ENCODE measurements around the gene CHTOP. TPM values are rescaled to one million over a fixed set of nuclear protein-coding genes. Genes with fewer than 3 reads are reported as not detected.

Gene CHTOP
- polyA plus RNA-seq, 1 of the 3 experiments (the other 2 are of a cell fraction): 84.9 TPM

DNA sequence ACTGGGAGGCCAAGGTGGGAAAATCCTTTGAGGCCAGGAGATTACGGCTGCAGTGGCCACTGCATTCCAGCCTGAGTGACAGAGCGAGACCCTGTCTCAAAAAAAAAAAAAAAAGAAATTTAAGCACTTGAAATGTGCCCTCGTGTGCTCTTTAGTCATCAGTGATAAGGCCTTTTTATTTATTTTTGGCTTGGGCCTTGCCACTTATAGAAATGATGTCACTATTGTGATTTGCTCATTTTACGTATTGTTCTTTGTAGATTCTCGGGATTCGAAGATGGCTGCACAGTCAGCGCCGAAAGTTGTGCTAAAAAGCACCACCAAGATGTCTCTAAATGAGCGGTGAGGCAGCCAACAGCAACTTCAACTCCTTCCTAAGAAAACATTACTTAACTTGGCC lies 2.4 kb downstream of the CHTOP start:
- DNase-seq: no peak
- Histone ChIP-seq H3K4me1 (ENCODE audit: control insufficient read depth in 1 of 2, insufficient read depth in 2 of 2, low read depth in 1 of 2, low read length in 1 of 2) (no peaks in the 10 kb centered on the region; a peak in 1 of 4 replicates), H3K27me3 (ENCODE audit: insufficient read depth) (no peaks in the 10 kb centered on the region), H3K27ac (ENCODE audit: low read depth in 2 of 2, low read length in 1 of 2) (no peak overlapping the region), H3K36me3 (replicated peaks in 1 of 2; ENCODE audit: control insufficient read depth in 1 of 2, insufficient read depth in 2 of 2, low read length in 1 of 2) (peaks cover 44 to 59% of the 10 kb centered on the region in 2 experiments), H3K4me3 (ENCODE audit: low read depth in 2 of 2, low read length in 1 of 2) (no peak overlapping the region), H3K9me3 (no peaks in the 10 kb centered on the region), H3K4me2 (no peak overlapping the region), H4K20me1 (ENCODE audit: insufficient read depth) (peaks cover 3% of the 10 kb centered on the region; the same call in 1 of the 2 replicates), H2AFZ (ENCODE audit: low read depth) (no peak overlapping the region), H3K9ac (no peak overlapping the region), H3K9me2 (no peaks in the 10 kb centered on the region), H3K79me2 (ENCODE audit: insufficient read depth) (peaks cover 70% of the 10 kb centered on the region), H3F3A (replicated peaks; ENCODE audit: insufficient read depth) (peaks cover 24% of the 10 kb centered on the region)
- CTCF ChIA-PET: no interaction called here
- POLR2A ChIA-PET: interaction anchor here (0.6 kb wide), 1 partner anchor 14 kb away, joined by 3 read pairs; no protein-coding TSS in a partner anchor
- TF ChIP-seq EP300 (IDR thresholded peaks at IDR 0.05; ENCODE audit: borderline replicate concordance in 1 of 2, low read depth in 1 of 2, low read length in 1 of 2) (no peak), GABPA (IDR thresholded peaks at IDR 0.05; ENCODE audit: low read depth) (no peak), POLR2AphosphoS5 (IDR thresholded peaks at IDR 0.05; ENCODE audit: low read depth, low read length) (no peak), TAF1 (IDR thresholded peaks at IDR 0.05; ENCODE audit: borderline replicate concordance, low read depth, low read length) (no peak), SIN3A (IDR thresholded peaks at IDR 0.05; ENCODE audit: borderline replicate concordance, low read depth, low read length) (no peak), TEAD4 (IDR thresholded peaks at IDR 0.05; ENCODE audit: borderline replicate concordance, insufficient read depth) (no peak), YY1 (IDR thresholded peaks at IDR 0.05; ENCODE audit: low read depth) (no peak), NFIC (IDR thresholded peaks at IDR 0.05; ENCODE audit: borderline replicate concordance) (no peak), FOXJ3 (CRISPR knock-in tag; IDR thresholded peaks at IDR 0.05) (no peak), FOXM1 (IDR thresholded peaks at IDR 0.05; ENCODE audit: low read depth) (no peak), MXI1 (IDR thresholded peaks at IDR 0.05; ENCODE audit: low read depth, low read length) (no peak), RFX5 (IDR thresholded peaks at IDR 0.05; ENCODE audit: low read length) (no peak), ELF1 (IDR thresholded peaks at IDR 0.05) (no peak)
- TF ChIP-seq, protein P1, sequence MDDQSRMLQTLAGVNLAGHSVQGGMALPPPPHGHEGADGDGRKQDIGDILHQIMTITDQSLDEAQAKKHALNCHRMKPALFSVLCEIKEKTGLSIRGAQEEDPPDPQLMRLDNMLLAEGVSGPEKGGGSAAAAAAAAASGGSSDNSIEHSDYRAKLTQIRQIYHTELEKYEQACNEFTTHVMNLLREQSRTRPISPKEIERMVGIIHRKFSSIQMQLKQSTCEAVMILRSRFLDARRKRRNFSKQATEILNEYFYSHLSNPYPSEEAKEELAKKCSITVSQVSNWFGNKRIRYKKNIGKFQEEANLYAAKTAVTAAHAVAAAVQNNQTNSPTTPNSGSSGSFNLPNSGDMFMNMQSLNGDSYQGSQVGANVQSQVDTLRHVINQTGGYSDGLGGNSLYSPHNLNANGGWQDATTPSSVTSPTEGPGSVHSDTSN (IDR thresholded peaks at IDR 0.05): no peak
- TF ChIP-seq, protein P2, sequence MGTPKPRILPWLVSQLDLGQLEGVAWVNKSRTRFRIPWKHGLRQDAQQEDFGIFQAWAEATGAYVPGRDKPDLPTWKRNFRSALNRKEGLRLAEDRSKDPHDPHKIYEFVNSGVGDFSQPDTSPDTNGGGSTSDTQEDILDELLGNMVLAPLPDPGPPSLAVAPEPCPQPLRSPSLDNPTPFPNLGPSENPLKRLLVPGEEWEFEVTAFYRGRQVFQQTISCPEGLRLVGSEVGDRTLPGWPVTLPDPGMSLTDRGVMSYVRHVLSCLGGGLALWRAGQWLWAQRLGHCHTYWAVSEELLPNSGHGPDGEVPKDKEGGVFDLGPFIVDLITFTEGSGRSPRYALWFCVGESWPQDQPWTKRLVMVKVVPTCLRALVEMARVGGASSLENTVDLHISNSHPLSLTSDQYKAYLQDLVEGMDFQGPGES (IDR thresholded peaks at IDR 0.05; ENCODE audit: low read depth, low read length): no peak
- TF ChIP-seq, protein P3, sequence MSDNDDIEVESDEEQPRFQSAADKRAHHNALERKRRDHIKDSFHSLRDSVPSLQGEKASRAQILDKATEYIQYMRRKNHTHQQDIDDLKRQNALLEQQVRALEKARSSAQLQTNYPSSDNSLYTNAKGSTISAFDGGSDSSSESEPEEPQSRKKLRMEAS (IDR thresholded peaks at IDR 0.05; ENCODE audit: low read depth): no peak
- TF ChIP-seq, protein P4, sequence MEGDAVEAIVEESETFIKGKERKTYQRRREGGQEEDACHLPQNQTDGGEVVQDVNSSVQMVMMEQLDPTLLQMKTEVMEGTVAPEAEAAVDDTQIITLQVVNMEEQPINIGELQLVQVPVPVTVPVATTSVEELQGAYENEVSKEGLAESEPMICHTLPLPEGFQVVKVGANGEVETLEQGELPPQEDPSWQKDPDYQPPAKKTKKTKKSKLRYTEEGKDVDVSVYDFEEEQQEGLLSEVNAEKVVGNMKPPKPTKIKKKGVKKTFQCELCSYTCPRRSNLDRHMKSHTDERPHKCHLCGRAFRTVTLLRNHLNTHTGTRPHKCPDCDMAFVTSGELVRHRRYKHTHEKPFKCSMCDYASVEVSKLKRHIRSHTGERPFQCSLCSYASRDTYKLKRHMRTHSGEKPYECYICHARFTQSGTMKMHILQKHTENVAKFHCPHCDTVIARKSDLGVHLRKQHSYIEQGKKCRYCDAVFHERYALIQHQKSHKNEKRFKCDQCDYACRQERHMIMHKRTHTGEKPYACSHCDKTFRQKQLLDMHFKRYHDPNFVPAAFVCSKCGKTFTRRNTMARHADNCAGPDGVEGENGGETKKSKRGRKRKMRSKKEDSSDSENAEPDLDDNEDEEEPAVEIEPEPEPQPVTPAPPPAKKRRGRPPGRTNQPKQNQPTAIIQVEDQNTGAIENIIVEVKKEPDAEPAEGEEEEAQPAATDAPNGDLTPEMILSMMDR (IDR thresholded peaks at IDR 0.05): no peak
- TF ChIP-seq, protein P5, sequence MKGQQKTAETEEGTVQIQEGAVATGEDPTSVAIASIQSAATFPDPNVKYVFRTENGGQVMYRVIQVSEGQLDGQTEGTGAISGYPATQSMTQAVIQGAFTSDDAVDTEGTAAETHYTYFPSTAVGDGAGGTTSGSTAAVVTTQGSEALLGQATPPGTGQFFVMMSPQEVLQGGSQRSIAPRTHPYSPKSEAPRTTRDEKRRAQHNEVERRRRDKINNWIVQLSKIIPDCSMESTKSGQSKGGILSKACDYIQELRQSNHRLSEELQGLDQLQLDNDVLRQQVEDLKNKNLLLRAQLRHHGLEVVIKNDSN (IDR thresholded peaks at IDR 0.05; ENCODE audit: borderline replicate concordance, low read depth): no peak
- TF ChIP-seq, protein P6, sequence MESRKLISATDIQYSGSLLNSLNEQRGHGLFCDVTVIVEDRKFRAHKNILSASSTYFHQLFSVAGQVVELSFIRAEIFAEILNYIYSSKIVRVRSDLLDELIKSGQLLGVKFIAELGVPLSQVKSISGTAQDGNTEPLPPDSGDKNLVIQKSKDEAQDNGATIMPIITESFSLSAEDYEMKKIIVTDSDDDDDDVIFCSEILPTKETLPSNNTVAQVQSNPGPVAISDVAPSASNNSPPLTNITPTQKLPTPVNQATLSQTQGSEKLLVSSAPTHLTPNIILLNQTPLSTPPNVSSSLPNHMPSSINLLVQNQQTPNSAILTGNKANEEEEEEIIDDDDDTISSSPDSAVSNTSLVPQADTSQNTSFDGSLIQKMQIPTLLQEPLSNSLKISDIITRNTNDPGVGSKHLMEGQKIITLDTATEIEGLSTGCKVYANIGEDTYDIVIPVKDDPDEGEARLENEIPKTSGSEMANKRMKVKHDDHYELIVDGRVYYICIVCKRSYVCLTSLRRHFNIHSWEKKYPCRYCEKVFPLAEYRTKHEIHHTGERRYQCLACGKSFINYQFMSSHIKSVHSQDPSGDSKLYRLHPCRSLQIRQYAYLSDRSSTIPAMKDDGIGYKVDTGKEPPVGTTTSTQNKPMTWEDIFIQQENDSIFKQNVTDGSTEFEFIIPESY (IDR thresholded peaks at IDR 0.05; ENCODE audit: borderline replicate concordance, low read depth): no peak
- WGBS (ENCODE audit: low lambda C conversion rate): 96% methylated on average over 9 of the region's 9 CpGs
